Measurements from ENCODE around the gene ABHD17B.

ABHD17B gene

DNA sequence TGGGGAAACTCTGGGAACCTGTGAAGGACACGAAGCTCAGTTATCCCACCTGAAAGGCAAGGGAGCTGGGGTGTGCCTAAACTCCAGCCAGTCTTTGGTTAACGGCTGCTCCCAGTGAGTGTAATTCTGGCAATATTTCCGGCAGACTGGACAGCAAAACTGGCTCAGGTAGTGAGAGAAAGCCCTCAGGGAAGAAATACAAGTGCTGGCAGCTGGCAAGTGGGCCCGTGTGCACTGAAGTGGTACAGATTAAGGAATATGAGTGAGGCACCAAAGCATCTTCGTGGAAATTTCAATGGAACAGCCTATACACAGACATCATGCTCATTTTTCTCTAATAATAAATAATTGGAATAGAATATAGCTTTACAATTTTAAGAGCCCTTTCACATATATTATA, 56.2 kb downstream of the ABHD17B start:
- no peak overlapping the region for H3K27ac ChIP-seq

DNA sequence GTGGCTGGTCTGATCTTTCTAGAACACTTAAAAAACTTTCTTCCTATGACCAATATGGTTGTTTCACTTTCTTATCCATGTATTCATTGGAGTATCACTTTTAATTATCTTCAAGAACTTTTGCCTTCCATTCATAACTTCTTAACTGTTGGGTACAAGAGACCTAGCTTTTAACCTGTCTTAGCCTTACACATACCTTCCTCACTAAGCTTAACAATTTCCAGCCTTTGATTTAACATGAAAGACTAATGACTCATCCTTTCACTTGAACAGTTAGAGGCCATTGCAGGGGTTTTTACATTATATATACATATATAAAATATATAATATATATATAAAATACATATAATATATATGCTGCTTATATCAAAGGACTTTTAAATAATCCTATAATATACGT, 57.9 kb downstream of the ABHD17B start:
- TF ChIP-seq, protein P1, sequence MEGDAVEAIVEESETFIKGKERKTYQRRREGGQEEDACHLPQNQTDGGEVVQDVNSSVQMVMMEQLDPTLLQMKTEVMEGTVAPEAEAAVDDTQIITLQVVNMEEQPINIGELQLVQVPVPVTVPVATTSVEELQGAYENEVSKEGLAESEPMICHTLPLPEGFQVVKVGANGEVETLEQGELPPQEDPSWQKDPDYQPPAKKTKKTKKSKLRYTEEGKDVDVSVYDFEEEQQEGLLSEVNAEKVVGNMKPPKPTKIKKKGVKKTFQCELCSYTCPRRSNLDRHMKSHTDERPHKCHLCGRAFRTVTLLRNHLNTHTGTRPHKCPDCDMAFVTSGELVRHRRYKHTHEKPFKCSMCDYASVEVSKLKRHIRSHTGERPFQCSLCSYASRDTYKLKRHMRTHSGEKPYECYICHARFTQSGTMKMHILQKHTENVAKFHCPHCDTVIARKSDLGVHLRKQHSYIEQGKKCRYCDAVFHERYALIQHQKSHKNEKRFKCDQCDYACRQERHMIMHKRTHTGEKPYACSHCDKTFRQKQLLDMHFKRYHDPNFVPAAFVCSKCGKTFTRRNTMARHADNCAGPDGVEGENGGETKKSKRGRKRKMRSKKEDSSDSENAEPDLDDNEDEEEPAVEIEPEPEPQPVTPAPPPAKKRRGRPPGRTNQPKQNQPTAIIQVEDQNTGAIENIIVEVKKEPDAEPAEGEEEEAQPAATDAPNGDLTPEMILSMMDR (IDR thresholded peaks at IDR 0.05): no peak
- TF ChIP-seq ZFX (IDR thresholded peaks at IDR 0.05; ENCODE audit: borderline replicate concordance): no peak
- no peak overlapping the region for H3K27ac ChIP-seq

More for the DNA sequence above, 56.2 kb downstream of the ABHD17B start:
- TF ChIP-seq ZFX (IDR thresholded peaks at IDR 0.05; ENCODE audit: borderline replicate concordance): no peak
- TF ChIP-seq, protein P1 (IDR thresholded peaks at IDR 0.05): no peak

DNA sequence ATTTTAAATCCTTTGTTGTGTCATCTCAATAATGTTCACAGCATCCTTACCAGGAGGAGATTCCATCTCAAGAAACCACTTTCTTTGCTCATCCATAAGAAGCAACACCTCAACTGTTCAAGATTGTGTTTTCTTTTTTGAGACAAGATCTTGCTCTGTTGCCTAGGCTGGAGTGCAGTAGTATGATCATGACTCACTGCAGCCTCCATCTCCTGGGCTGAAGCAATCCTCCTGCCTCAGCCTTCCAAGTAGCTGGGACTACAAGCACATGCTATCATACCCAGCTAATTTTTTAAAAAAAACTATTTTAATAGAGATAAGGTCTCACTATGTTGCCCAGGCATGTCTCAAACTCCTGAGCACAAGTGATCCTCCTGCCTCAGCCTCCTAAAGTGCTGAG, 60.0 kb downstream of the ABHD17B start:
- TF ChIP-seq, protein P1 (IDR thresholded peaks at IDR 0.05): no peak
- TF ChIP-seq ZFX (IDR thresholded peaks at IDR 0.05; ENCODE audit: borderline replicate concordance): no peak
- H3K27ac ChIP-seq: no peak overlapping the region

DNA sequence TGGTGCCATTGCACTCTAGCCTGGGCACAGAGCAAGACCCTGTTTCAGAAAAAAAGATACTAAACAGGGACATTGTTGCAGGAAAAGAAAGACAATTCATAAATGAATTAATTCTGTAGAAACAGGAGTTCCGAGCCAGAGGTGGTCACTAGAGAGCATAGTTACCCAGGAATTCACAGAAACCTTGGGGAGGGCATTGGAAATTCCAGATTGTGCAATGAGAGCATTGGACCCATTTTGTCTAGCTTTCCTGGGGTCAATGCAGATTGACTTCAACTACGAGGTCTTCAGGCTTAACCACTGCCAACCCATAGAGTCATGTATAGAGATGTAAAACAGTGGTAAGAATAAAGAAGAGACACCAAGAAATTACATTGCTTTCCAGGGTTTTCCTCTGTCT, 63.1 kb downstream of the ABHD17B start:
- TF ChIP-seq, protein P1 (IDR thresholded peaks at IDR 0.05): no peak
- no peak for TF ChIP-seq ZFX (IDR thresholded peaks at IDR 0.05; ENCODE audit: borderline replicate concordance)
- H3K27ac ChIP-seq: no peak overlapping the region

DNA sequence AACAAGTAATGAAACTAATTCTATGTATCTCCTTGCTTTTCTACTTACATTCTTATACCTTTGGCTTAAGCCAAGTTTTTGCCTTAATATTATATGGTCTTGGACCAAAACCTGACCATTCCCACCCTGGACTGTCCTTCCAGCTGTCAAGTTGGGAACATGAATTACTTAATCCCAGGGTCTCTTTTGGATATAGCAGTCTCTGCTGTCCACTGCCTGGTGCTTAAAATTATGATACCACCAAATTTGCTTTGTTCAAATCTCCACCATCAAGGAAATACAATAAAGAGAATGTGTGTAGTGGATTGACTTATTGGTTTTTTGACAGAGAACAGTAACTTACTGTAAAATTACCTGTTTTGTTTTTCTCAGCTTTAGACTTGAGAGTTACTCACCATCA, 66.2 kb downstream of the ABHD17B start:
- no peak overlapping the region for H3K27ac ChIP-seq
- TF ChIP-seq, protein P1 (IDR thresholded peaks at IDR 0.05): no peak
- no peak for TF ChIP-seq ZFX (IDR thresholded peaks at IDR 0.05; ENCODE audit: borderline replicate concordance)

DNA sequence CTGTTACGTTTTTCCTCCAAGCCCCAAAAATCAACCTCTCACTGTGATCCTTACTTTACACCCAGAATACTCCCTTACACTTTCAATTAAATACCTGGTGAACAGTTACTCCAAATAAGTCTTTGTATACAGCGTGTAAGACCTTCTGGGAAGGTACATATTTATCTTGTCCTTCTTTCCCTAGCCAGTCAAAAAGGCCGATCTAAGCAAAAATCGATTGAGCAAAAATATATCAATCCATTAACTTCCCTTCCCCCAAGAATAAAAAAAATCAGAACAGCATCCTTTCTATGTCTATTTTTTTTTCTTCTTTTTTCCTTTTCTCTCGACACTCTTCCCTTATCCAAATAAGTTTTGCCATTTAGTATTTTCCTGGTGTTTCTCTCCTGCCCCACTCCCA, 71.3 kb downstream of the ABHD17B start:
- no peak overlapping the region for H3K27ac ChIP-seq
- no peak for TF ChIP-seq ZFX (IDR thresholded peaks at IDR 0.05; ENCODE audit: borderline replicate concordance)
- TF ChIP-seq, protein P1 (IDR thresholded peaks at IDR 0.05): no peak

DNA sequence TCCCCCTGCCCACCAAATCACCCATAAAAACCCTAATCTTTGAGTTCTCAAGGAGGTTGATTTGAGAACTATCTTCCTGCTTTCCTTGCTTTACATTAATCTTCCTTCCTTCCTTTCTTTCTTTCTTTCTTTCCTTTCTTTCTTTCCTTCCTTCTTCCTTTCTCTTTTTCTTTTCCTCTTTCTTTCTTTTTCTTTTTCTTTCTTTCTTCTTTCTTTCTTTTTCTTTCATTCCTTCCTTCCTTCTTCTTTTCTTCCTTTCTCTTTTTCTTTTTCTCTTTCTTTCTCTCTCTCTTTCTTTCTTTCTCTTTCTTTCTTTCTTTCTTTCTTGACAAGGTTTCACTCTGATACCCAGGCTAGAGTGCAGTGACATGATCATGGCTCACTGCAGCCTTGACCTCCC, 75.4 kb downstream of the ABHD17B start:
- no peak for TF ChIP-seq ZFX (IDR thresholded peaks at IDR 0.05; ENCODE audit: borderline replicate concordance)
- TF ChIP-seq, protein P1 (IDR thresholded peaks at IDR 0.05): no peak
- no peak overlapping the region for H3K27ac ChIP-seq

Measured in 22Rv1 (cell line).